GM19035 (cell line): ENCODE results near the gene OVCA2.

Source experiments
- ATAC-seq: cut with Tn5 transposase; IDR thresholded peaks from one replicate; pipeline ENCODE4 v1.9.1; 2021; ENCODE audit not compliant: unreplicated experiment

OVCA2 gene

DNA sequence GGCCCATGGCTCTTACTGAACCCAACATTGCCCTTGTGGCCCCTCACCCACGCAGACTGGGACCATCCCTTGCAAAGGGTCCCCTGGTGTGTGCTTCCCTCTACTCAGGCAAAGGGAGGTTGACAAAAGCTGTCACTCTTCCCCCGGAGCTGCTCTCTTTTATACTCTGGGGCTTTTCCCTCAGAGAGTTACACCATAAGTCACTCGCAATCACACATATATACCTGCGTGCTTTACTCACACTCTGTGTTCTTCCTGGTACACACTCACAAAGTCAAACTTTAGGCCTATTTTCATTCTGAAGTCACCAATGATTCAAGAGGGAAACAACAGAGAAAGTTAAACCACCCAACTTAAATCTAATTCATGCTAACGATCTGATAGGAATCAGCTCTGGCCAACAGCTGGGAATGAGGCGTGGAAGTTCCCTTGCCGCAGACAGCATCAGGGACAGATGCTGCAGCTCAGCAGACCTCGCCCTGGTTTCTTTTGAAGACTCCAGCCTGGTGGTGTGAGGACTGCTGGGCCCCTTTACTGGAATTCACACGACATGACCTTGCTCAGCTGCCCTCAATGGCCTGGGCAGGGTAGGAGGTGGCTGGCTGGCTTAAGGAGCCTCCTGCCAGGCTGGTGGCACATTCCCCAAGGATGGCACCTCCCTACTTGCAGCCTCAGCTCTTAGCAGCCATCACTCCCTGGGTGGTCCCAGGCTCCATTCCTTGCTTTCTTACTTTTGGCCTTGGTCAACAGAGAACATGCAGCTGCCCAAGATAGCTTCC is 40.4 kb downstream of the OVCA2 start:
- ATAC-seq, result no peak

DNA sequence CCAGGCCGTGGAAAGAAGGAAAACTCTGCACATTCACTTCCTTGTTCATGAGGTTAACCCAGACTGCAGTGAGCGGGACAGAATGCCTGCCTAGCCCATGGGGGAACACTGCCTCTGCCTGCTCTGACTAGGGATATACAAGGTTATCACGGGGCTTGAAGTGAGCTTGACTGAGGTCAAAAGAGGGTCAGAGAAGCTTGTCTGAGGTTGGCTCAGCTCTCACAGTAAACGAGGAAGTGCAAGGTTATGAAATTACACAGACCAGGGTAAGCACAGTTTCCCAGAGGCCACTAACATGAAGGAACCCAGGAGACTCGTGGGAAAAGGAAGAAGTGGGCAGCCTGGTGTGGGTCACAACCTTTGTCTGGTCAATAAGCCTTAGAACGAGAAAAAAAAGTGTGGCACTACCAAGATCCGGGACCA is 41.8 kb downstream of the OVCA2 start:
- no peak for ATAC-seq

- ATAC-seq, result no peak
These were observed 42.4 kb downstream of the OVCA2 start for GRCh38 chr17:2084036-2084765.

DNA sequence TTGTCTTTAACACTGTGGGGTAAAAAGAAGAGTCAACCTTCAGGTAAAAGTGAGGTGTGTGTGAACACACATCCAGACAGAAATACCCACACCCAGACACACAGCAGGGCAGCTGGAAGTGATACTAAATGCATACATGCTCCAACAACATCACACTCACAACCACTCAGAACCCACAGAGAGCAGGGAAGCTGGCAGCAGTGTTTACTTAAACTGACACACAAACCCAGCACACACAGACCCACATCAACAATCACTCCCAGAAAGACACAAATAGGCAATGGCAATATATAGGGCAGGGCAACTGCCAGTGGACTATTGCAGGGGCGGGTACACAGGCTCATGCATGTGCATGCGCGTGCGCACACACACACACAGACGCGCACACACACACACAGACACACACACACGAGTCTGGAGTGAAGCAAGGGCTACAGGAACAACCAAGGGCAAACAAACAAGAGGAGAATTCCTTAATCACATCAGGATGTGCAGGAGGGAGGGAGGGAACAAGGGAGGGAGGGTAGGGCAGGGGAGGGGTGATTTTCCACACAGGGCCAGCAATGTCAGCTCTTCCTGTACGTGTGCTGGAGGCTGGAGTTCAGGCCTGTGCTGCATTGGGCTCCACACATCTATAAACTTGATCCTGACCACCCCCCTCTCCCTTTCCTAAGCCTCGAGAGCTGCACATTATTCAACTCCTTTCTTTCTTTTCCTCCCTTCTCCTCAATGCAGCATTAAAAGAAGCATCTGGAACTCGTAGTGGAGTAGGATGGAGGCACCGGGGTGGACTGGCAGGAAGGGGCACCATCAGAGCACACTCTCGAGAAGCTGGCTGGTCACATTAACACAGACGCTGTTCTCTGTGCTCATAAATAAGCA is 43.2 kb downstream of the OVCA2 start:
- no peak for ATAC-seq

GRCh38 chr17:2085648-2085949 is 43.8 kb downstream of the OVCA2 start:
- no peak for ATAC-seq

GRCh38 chr17:2086306-2086705 is 44.5 kb downstream of the OVCA2 start:
- ATAC-seq, result no peak

DNA sequence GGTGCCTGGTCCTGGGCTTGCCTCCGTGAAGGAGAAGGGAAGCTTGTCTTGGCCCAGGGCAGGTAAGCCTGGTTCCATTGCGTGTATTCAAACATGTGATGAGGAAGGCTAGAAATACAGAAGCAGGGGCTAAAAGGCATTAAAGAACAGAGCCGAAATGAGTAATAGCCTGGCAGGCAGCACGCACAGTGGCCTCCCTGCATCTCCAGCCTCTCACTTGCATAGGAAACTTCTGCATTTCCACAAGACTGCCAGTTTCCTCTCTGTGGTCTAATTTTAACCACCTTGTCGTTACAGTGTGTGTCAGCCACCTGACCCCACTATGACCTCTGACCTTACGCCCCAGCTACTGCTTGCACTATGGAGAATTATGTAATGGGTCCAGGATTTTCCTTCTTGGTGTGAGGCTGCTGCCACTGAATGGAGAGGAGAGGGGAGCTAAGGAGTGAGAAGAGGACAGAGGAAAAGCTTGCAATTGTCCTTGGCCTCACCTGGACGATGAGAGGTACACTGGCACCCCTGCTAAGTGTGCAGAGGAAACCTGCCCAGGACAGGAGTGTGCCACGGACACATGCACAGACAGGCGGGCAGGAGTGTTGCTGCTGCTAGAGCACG is 45.9 kb downstream of the OVCA2 start:
- ATAC-seq, result peak; percentile 26

DNA sequence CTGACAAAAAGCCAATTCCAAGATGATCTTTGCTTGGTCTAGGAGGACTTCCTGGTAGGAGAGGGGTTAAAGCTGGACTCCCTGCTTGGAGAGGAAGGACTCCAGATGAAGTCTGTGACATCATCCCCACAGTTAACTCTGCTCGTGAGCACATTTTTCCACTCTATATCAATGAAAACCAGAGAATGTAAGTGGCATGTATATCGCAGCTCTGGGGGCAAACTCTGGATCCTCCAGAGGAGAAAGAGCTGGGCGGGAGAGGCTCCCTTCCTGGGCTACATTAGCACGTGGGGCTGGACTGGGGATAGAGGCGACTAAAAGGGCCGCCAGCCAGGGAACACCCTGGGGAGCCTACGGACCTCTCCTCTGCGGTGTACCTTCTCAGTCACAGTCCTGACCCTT is 47.2 kb downstream of the OVCA2 start:
- ATAC-seq, result peak; percentile 38

DNA sequence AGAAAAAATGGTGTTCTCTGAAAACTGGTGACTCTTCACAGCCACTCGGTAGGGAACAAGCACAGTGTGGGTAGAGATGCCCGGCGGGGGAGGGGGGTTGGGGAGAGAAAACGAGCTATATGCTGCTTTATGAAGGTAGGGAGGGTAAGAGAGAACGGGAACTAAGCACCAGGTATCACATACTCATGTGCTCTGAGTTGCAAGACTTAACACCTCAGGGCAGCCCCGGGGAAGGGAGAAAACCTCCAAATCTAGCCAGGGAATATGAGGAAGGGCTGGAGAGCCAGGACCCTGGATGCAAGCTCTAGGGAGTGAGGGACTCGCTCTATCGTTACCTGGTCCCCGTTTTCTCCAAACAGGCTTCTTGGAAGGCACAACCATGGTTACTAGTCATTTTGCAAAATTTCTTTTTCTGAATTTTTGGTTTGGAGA is 48.4 kb downstream of the OVCA2 start:
- no peak for ATAC-seq

- ATAC-seq, result no peak
These were observed 49.1 kb downstream of the OVCA2 start for GRCh38 chr17:2090804-2091534.

GRCh38 chr17:2092253-2092652 is 50.4 kb downstream of the OVCA2 start:
- no peak for ATAC-seq
